SK-MEL-5 (cell line): ENCODE results near the gene HIPK2. TPM values are rescaled to one million over a fixed set of nuclear protein-coding genes. Genes with fewer than 3 reads are reported as not detected.

Experiments used
- DNase-seq: peaks from one replicate; pipeline ENCODE4 v3.0.0-alpha.2; 2016; ENCODE audit warnings: low read depth, low spot score
- in situ Hi-C: cut with HindIII; loops from 2 replicates; pipeline ENCODE4 v1.10.0; 2016; ENCODE audit warnings: low sequenced_read_pairs, high pct_unique_total_duplicates, low pct_unique_long_range_greater_than_20kb
- total RNA-seq: library from RNA; depleted of rRNA; stranded (reverse); fragments of >200 nt; shearing (Covaris generic); gene quantifications from 2 replicates; pipeline ENCODE4 v1.2.3, GENCODE V29; 2014

The HIPK2 gene
- total RNA-seq, 1 experiment from 2014 or later, result 16.1 TPM

DNA sequence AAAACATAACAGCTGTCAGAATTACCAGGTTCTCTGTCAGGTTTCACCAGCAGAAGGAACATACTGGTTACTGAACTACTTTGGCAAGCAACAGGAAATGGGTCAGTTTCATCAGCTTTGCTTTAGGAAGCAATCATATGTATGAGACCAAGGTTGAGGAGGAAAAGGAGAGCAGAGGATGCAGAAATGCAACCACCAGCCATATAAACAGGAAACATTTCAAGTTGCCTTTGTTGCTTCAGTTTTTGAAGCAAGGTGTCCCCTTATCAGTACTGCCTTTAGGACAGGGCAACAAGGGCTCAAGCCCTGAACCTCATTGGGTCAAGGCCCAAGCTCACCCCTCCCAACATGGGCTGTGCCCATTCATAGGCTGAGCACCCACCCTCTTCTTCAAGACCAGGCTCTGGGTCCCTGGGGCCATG is 10.2 kb downstream of the HIPK2 start:
- in situ Hi-C loops, result no loop called here
- DNase-seq, result no peak

DNA sequence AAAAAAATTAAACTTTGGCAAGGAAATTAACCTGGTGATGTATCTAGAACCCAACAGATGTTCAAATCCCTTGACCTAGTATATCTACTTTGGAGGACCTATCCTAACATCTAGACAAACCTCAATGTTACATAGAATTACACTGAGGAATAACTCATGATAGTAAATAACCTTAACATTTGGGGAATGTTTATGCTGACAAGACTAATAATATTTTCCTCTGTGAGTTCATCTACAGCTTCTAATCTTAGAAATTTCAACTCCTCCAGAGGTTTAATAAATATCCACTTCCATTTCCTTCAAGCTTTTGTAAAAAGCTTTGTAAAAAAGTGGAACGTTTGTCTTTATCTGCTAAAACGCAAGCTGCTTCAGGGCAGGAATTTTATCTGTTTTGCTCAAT is 12.7 kb downstream of the HIPK2 start:
- DNase-seq, result no peak
- in situ Hi-C loops, result no loop called here

DNA sequence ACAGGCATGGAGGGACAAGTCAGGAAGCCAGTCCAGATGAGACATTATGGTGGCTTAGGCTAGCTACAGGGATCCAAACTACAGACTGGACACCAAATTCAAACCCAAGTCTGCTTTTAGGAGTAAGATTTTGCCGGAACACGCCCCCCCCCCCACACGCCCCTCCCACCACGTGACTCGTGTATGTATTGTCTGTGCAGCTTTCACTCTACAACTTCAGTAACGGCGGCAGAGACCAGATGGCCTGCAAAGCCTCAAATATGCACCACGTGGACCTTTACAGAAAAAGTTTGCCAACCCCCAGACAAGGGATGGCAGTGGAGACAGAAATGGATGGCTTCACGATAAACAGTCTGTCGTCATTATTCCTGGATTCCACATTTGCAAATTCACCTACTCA is 14.5 kb downstream of the HIPK2 start:
- DNase-seq, result no peak
- in situ Hi-C loops, result no loop called here

DNA sequence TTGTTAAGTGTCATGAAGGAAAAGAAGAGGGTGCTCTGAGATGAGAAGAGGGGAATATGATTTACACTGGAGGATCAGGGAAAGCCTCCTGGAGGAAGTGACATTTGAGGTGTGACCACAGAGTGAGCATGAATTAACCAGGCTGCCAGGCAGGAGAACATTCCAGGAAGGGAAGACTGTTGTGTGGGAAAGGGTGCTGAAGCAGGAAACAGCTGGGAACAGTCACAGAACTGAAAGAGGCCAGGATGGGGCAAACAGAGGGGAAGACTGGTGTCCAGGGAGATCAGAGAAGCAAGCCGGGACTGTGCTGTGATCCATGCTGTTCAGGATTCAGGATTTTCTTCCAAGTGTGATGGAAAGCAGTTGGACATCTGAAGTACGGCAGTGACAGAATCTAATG is 14.9 kb downstream of the HIPK2 start:
- DNase-seq, result no peak
- in situ Hi-C loops, result no loop called here

DNA sequence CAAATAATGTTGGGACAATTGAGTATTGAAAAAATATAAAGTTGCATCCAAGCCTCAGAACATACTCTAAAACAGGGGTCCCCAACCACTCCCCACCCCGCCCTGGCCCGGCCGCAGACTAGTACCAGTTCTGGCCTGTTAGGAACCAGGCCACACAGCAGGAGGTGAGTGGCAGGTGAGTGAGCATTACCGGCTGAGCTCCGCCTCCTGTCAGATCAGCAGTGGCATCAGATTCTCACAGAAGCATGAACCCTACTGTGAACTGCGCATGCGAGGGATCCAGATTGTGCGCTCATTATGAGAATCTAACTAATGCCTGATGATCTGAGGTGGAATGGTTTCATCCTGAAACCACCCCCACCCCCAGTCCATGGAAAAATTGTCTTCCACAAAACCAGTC is 19.4 kb downstream of the HIPK2 start:
- in situ Hi-C loops, result no loop called here
- DNase-seq, result no peak

DNA sequence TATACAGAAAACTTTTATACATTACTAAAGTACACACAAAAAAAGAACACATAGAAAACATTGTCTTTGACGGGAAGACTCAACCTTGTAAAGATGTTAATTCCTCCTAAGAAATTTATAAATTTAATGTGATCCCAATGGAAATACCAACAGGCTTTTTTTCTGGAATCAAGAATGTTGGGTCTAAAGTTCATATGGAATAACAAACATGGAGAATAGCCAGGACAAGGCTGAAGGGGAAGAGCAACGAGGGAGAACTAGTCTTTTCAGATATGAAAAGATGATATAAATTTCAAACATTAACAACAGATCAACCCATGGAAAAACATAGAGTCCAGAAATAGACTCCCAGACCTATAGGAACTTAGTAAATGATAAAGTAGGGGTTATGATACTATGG is 19.8 kb downstream of the HIPK2 start:
- DNase-seq, result no peak
- in situ Hi-C loops, result no loop called here

DNA sequence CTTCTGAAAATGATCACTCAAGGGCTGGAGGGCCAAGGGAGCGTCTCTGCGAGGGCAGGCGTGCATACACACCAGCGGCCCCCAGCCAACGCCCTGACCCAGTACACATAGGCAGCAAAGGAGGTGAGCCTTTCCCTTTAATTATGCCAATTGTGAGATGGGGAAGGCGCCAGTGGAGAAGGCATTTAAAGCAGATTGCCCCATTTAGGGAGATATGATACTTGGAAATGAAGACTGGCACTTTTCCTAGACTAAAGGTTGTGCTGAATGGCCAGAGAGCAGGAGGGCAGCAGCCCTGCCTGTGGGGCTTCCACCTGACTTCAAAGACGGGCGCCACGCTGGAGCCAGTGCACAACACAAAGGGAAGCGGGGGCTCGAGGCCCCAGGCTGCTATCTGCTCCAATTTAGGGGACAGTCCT is 24.1 kb downstream of the HIPK2 start:
- DNase-seq, result no peak
- in situ Hi-C loops, result no loop called here

DNA sequence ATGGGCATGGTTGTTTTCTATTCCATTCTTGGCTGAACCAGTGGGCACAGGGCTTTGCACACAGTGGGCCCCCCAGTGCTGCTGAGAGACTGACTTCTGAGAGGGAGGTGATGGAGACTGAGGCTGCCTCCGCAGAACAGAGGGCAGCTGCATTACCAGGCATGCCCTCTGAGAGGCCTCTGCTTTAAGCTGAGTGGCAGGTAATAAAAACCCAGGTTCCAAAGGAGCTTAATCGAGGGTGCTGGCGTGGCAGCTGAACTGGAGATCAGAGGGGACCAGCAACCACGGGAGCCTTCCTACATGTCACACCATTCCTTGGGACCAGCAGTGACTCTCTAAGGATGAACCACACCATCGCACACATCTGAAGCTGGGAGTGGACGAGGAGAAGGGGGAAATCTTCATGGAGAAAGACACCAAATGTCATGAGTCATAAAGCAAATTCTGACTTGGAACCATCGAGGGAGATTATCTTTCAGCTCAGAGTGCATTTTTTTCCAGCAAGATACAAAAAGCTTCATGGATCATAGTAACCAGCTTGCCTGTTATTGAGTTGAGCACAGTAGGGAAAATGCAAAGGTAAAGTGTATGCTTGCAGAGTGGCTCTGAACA is 24.6 kb downstream of the HIPK2 start:
- DNase-seq, result no peak
- in situ Hi-C loops, result no loop called here

DNA sequence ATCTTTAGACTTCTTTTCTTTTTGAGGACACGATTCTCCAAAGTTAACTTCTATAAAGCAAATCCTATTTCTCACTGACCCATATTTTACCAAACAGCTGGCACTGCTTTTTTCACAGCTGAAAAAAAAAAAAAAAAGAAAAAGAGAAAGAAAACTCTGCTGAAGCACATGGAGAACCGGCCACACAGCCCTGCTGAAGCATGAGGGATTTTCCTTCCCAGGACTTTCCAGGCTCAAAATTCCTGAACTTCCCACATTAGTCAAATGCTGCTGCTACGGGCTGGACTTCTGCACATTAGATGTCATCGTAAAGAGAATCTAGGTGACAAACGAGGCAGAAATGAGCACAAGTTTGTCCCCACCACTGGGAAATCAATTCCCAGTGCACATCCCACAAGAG is 25.2 kb downstream of the HIPK2 start:
- in situ Hi-C loops, result no loop called here
- no peak for DNase-seq

DNA sequence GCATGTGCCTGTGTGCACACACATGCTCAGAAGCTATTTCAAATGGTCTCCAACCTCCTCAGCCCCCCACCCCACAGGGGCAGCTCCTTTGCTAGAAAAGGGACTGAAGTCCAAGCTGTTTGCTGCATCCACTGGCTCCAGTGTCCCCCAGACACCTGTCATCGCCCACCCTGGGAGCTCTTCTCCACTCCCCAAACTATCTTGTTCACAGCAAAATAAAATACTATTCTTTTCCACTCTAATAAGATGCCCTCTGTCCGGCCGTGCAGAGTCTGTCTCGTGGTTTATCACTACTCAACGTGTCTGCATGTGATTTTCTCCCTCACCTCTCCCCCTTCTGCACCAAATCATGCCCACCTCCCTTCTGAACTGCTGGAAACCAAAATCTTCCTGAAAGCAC is 25.6 kb downstream of the HIPK2 start:
- in situ Hi-C loops, result no loop called here
- DNase-seq, result no peak

DNA sequence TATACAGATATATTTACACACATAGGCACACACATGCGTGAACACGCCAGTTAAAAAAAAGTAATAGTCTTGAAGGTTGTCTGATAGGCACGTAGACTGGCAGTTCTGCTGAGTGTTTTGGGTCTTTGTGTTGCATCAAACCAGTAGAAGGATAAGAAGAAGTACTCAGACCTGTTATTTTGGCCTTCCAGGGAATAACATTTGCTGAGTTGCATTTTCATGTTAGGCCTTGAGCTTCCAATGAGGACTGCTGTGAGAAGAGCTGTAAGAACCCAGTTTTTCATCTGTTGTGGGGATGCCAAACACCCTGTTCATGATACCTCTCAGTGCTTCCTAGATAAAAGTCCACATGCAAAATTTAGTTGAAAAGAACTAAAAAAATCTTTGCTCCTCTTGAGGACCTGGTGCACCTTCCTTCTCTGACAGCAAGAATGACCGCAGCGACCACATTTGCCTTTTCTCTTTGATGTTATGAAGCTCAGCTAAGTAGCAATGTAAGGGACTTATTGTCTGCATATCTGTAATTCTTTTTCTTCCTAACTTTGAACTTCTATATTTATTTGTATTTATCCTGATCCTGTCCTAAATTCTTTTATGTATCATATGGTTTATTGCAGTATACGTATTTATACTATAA is 27.2 kb downstream of the HIPK2 start:
- no peak for DNase-seq
- in situ Hi-C loops, result no loop called here

DNA sequence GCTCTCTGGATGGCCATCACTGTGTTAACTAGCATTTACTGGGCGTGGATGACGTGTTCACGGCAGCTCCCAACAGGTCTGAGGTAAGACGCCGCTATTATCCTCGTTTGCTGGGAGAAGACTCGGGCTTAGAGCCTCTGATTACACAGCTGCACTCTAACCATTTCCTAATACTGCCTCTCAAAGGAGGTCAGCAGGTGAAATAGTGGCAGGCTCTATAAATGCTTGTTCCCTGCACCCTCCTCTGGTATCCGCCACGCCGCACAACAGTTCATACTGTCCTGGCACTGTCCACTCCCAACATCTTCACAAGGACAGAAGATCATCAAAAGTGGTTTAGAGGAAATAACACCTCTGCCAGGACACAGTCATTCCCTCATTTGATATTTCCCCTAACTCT is 28.3 kb downstream of the HIPK2 start:
- no peak for DNase-seq
- in situ Hi-C loops, result no loop called here

DNA sequence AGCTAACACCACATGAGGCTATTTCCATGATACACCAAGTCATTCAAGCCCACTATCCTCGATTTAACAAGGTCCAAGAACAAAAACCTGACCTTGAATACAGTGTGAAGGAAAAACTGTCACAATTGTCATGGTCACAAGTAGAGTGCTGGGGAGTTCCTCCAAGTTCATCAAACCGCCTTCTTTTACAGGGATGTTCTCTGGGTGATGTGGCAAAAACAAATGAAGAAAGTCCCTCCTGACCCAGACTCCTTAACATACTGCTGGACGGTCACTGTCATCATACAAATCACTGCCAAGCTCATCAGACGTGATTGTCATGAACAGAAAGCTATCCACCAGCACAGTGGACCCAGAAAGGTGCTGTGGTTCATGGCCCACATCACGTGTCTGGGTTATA is 28.9 kb downstream of the HIPK2 start:
- in situ Hi-C loops, result no loop called here

DNA sequence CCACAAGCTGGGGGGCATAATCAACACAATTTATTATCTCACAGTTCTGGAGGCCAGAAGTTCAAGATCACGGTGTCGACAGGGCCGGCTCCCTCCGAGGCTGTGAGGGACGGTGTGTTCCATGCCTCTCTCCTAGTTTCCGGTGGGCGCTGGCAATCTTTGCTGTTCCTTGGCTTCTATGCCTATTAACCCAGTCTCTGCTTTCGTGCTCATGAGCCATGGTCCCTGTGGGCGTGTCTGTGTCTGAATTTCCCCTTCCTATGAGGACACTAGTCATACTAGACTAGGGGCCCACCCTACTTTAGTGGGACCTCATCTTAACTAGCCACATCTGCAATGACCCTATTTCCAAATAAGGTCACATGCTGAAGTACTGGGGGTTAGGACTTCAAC is 29.4 kb downstream of the HIPK2 start:
- in situ Hi-C loops, result no loop called here
- DNase-seq, result no peak

More for the DNA sequence above, 28.9 kb downstream of the HIPK2 start:
- no peak for DNase-seq

DNA sequence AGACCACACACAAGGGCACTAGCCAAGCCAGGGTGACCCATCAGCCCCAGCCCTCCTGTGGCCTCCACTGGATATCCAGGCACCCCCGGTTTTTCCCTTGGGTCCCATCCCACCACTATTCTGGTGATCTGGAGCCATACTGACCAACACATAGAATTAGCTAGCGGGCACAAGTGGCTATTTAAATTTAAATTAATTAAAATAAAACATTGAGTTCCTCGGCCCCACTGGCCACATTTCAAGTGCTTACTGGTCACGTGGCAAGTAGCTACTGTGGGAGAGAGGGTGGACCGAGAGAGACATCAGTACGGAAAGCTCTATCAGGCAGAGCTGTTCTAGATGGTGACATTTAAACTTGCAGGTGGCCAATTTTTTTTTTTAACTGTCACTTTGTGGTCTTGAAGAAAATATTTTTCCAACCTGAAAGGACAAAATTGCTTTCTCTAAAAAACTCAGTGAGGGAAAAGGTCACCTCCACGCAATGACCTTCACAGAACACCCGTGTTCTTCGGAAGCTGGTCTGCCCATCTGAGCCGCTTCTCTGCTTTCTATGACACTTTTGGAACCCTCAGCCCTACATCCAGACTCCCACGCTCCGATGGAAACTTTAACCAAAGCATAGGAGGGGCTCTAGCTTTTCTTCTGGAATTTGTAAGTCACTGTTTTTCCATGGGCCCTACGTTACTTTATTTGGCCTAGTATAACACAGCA is 30.0 kb downstream of the HIPK2 start:
- in situ Hi-C loops, result no loop called here
- no peak for DNase-seq

DNA sequence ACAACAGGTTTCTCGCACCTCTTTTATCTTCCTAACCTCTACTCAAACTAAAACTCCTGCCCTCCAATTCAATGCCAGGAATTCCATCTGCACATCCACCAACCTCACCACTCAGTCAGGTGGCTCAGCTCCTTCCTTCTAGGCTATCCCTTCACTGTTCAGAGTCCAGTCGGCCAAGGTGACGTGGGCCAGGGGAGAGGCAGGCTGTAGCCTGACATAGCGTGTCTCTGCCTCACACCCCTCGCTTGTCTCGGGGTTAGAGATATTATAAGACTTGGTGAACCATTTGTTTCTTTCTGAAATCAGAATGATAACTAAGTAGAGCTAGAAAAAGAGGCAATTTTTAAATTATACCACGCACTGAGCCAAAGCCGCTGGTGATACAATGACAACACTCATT is 31.1 kb downstream of the HIPK2 start:
- in situ Hi-C loops, result no loop called here

DNA sequence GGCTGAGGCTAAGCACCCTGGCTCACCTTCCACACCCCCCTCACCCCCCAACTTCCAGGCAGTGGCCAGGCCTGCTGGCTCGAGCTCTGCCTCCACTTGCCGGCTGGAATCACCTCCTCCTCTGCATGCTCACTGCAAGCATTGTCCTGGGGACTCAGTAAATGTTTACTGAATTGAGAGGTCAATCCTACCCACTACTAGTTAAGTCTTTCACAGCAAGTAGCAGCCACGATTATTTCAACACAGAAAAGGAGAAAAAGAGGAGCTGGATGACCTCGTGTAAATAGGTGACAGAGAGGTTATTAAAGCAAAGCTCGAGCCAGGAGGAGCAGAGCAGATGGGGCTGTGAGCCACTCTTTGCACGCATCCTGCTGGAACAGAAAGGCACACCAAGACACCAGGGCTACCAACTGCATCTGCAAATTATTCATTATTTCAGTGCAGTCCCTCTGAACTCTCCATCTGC is 32.1 kb downstream of the HIPK2 start:
- no peak for DNase-seq
- in situ Hi-C loops, result no loop called here

More for the DNA sequence above, 31.1 kb downstream of the HIPK2 start:
- no peak for DNase-seq

DNA sequence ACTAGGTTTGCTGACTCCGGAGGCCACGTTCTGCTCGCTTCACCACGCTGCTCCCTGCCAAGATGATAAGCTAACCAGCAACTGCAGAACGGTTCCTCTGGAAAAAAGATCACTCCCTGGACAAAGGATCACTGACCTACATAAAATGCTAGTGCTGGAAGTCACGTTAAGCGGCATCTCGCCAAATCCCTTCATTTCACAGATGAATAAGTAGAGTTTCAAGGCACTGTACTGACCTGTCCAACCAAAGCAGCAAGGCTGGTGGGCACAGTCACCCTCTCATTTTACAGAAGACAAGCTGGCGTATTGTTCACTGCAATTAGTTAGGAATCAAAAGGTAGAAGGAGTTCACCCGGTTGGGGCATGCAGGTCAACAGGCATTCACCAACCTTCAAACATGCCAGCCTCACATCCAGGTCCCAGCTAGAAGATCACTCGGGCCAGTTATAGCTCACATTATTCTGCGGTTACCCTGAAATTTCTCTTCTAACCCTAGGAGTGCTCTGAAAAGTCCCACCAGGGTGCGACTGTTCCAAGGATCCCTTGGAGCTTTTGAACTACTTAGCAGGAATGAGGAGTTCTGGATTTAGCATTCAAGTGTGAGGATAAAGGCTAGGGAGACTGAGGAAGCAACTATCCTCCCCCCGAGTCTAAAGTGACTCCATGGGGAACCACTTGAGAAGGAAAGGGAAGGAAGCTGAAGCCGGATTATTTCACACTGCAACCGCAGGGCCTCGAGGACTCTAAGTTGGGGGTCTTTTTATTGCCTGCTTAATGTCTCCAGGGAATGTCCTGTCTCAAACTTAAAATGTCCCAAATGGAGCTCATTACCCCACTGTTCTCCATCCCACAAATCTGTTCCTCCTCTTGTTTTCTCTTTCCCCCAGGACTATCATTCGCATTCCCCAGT is 32.8 kb downstream of the HIPK2 start:
- DNase-seq, result no peak
- in situ Hi-C loops, result no loop called here
